GM06990 (cell line): ENCODE measurements around the gene MLLT6.

Source experiments
- DNase-seq: peaks from one replicate; pipeline ENCODE4 v3.0.0-alpha.2; 2011; ENCODE audit not compliant: insufficient read length; ENCODE audit errors: extremely low read depth
- H3K27me3 ChIP-seq: replicated peaks from 2 replicates; pipeline ENCODE4 v1.6.0; 2011; ENCODE audit warnings: low read length; ENCODE audit not compliant: control insufficient read depth, insufficient read depth
- H3K36me3 ChIP-seq: 2 replicates; pipeline ENCODE4 v1.5.1; 2011; ENCODE audit warnings: low read length; ENCODE audit not compliant: control insufficient read depth, insufficient read depth
- H3K4me3 ChIP-seq: replicated peaks from 2 replicates; pipeline ENCODE4 v1.5.1; 2011; ENCODE audit warnings: low read depth, mild to moderate bottlenecking, control low read depth, low read length
- TF ChIP-seq, protein P1 (sequence below): IDR thresholded peaks from 2 replicates; pipeline ENCODE4 v1.5.1; 2011; ENCODE audit warnings: low read length, control low read depth, mild to moderate bottlenecking, inconsistent platforms; ENCODE audit not compliant: insufficient read depth, poor library complexity, severe bottlenecking

MLLT6 gene

DNA sequence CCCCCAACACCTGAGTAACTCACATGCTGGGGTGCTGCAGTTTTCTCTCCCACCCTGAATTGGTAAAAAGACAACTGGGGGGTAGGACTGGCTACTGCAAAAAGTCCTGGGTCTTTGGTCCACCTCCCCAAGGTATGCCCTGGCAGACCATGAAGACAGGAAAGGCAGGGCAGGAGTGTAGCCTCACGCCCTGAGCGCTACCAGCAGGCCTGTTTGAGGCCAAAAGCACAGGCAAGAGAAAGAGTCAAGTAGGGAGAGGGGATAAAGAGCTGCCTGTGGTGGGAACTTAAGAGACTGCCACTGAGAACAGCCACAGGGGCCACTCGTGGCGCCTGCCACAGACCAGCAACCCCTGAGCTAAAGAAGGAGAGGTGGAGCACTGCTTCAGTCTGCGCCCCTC lies 61.3 kb downstream of the MLLT6 start:
- H3K36me3 ChIP-seq: peaks cover 36% of the 10 kb centered on the region

DNA sequence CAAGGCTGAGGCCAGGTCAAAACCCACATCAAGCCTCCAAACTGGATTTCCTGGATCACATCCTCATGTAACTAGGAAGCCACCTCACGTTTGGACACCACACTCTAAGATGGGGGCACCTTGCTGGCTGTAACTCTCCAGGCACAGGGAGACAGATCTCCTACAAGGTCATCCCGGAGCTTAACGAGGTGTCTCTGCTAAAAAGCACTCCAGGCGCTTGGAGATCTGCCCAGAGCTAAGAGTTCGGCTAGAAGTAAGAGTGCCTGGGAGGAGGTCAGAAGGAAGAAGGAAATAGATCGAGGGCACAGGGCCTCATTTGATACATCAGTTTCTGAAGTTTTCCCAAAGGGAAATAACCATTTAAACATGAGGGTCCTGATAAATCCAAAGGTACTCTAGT lies 63.3 kb downstream of the MLLT6 start:
- TF ChIP-seq, protein P1, sequence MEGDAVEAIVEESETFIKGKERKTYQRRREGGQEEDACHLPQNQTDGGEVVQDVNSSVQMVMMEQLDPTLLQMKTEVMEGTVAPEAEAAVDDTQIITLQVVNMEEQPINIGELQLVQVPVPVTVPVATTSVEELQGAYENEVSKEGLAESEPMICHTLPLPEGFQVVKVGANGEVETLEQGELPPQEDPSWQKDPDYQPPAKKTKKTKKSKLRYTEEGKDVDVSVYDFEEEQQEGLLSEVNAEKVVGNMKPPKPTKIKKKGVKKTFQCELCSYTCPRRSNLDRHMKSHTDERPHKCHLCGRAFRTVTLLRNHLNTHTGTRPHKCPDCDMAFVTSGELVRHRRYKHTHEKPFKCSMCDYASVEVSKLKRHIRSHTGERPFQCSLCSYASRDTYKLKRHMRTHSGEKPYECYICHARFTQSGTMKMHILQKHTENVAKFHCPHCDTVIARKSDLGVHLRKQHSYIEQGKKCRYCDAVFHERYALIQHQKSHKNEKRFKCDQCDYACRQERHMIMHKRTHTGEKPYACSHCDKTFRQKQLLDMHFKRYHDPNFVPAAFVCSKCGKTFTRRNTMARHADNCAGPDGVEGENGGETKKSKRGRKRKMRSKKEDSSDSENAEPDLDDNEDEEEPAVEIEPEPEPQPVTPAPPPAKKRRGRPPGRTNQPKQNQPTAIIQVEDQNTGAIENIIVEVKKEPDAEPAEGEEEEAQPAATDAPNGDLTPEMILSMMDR: no peak
- Histone ChIP-seq H3K27me3 (no peaks in the 10 kb centered on the region), H3K36me3 (peaks cover 26% of the 10 kb centered on the region), H3K4me3 (no peak overlapping the region)
- DNase-seq: no peak

More for the DNA sequence above, 61.3 kb downstream of the MLLT6 start:
- Histone ChIP-seq H3K4me3 (no peak overlapping the region), H3K27me3 (no peaks in the 10 kb centered on the region)
- DNase-seq: no peak
- TF ChIP-seq, protein P1: no peak

DNA sequence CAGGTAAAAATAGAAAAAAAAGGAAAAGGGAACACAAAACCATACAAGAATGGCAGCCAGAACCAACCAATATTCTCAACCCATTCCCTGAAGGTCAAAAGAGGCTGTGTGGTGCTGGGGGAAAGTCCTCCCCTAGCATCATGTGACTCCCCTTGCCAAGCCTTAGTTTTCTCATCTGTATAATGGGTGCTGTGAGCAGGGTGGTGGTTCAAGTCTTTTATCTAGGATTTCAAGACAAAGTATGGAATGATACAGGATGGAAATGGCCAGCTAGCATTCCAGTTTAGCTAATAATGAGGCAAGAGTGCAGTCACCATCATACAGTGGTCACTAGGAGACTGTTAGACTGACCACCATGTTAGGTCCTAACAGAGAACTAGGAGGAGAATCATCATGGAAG lies 68.2 kb downstream of the MLLT6 start:
- TF ChIP-seq, protein P1: no peak
- H3K27me3 ChIP-seq: no peaks in the 10 kb centered on the region
- no peak for DNase-seq
- no peak overlapping the region for H3K4me3 ChIP-seq
- peaks cover 22% of the 10 kb centered on the region for H3K36me3 ChIP-seq

DNA sequence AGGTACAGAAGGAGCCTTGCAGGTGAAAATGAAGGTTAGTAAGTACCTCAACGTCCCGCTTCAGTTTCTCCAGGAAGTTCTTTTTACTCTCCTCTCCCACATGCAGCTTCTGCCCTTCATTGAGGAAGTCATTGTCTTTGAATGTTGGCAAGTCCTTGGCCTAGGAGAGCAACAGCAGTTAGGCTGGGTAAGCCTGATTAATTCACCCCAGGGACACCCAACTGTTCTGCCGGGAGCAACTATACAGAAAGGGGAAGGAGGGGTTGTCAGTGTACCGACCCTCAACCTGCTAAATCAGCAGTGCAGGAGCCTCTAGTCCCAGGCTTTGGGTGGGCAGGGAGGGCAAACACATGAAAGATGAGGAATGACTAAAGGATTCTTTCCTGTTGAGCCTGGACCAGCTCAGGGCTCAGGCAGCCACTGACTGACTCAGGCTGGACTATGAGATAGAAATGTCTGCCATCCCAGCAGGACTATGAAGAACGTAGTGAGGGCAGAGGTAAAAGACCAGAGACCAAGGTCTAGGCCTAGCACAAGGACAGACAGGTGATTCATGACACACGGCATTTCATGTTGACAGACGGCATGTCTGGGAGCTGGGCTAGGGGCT lies 72.7 kb downstream of the MLLT6 start:
- H3K4me3 ChIP-seq: no peak overlapping the region
- DNase-seq: no peak
- no peaks in the 10 kb centered on the region for H3K27me3 ChIP-seq
- peaks cover 41% of the 10 kb centered on the region for H3K36me3 ChIP-seq
- TF ChIP-seq, protein P1: no peak
